Measurements from ENCODE around the gene GLB1L3.

- TF ChIP-seq POLR2A (IDR thresholded peaks at IDR 0.05; ENCODE audit: borderline replicate concordance, extremely low read depth, insufficient read depth, insufficient read length) = no peak
- no peak for TF ChIP-seq JUND (IDR thresholded peaks at IDR 0.05)
- TF ChIP-seq POLR2AphosphoS5 (IDR thresholded peaks at IDR 0.05; ENCODE audit: low read depth, low read length) = no peak
- TF ChIP-seq EZH2phosphoT487 (IDR thresholded peaks at IDR 0.05; ENCODE audit: borderline replicate concordance) = no peak
- TF ChIP-seq ZNF274 (IDR thresholded peaks at IDR 0.05; ENCODE audit: low read depth, low read length) = no peak
- no peak for TF ChIP-seq CTCF (IDR thresholded peaks at IDR 0.05 in 2 of 3, conservative IDR thresholded peaks at IDR 0.05 in 1 of 3; ENCODE audit: borderline replicate concordance in 1 of 3, insufficient read depth in 1 of 3, low read depth in 2 of 3, low read length in 2 of 3)
- no peak for TF ChIP-seq EZH2 (IDR thresholded peaks at IDR 0.05)
- no peak for TF ChIP-seq CEBPB (IDR thresholded peaks at IDR 0.05; ENCODE audit: low read depth)
- TF ChIP-seq REST (IDR thresholded peaks at IDR 0.05; ENCODE audit: low read depth) = no peak
- no peak for TF ChIP-seq SRF (IDR thresholded peaks at IDR 0.05; ENCODE audit: low read depth)
- TF ChIP-seq FOSL1 (IDR thresholded peaks at IDR 0.05; ENCODE audit: low read depth) = no peak
These were observed 17.6 kb upstream of the GLB1L3 start for GRCh38 chr11:134258577-134258976.
